Measurements from ENCODE around the gene LYST.

The LYST gene

GRCh38 chr1:235714205-235714897 lies 152.4 kb downstream of the LYST start:
- no peak for TF ChIP-seq CTCF (IDR thresholded peaks at IDR 0.05; ENCODE audit: low read depth, low read length)
- DNase-seq (ENCODE audit: low read depth in 2 of 2), result no peak

GRCh38 chr1:235712812-235713211 lies 153.9 kb downstream of the LYST start:
- no peak for DNase-seq (ENCODE audit: low read depth in 2 of 2)
- TF ChIP-seq CTCF (IDR thresholded peaks at IDR 0.05; ENCODE audit: low read depth, low read length), result no peak
- no peak overlapping the region for H3K4me3 ChIP-seq (replicated peaks in 1 of 2; ENCODE audit: low read depth in 2 of 2, low read length in 2 of 2)

More at GRCh38 chr1:235714205-235714897, 152.4 kb downstream of the LYST start:
- H3K4me3 ChIP-seq (replicated peaks in 1 of 2; ENCODE audit: low read depth in 2 of 2, low read length in 2 of 2), result no peak overlapping the region

- TF ChIP-seq CTCF (IDR thresholded peaks at IDR 0.05; ENCODE audit: low read depth, low read length), result no peak
- H3K4me3 ChIP-seq (replicated peaks in 1 of 2; ENCODE audit: low read depth in 2 of 2, low read length in 2 of 2), result no peak overlapping the region
- no peak for DNase-seq (ENCODE audit: low read depth in 2 of 2)
Measured at GRCh38 chr1:235710687-235711086, 156.0 kb downstream of the LYST start.

- no peak overlapping the region for H3K4me3 ChIP-seq (replicated peaks in 1 of 2; ENCODE audit: low read depth in 2 of 2, low read length in 2 of 2)
- TF ChIP-seq CTCF (IDR thresholded peaks at IDR 0.05; ENCODE audit: low read depth, low read length), result no peak
Measured at GRCh38 chr1:235709018-235709417, 157.7 kb downstream of the LYST start.

GRCh38 chr1:235708390-235708962 lies 158.2 kb downstream of the LYST start:
- H3K4me3 ChIP-seq (replicated peaks in 1 of 2; ENCODE audit: low read depth in 2 of 2, low read length in 2 of 2), result no peak overlapping the region
- TF ChIP-seq CTCF (IDR thresholded peaks at IDR 0.05; ENCODE audit: low read depth, low read length), result no peak
- DNase-seq (ENCODE audit: low read depth in 2 of 2), result peak in 1 of 2 donors; percentile 59

More at GRCh38 chr1:235709018-235709417, 157.7 kb downstream of the LYST start:
- DNase-seq (ENCODE audit: low read depth in 2 of 2), result no peak

GRCh38 chr1:235703506-235703905 lies 163.2 kb downstream of the LYST start:
- no peak overlapping the region for H3K4me3 ChIP-seq (replicated peaks in 1 of 2; ENCODE audit: low read depth in 2 of 2, low read length in 2 of 2)
- TF ChIP-seq CTCF (IDR thresholded peaks at IDR 0.05; ENCODE audit: low read depth, low read length), result no peak
- DNase-seq (ENCODE audit: low read depth in 2 of 2), result peak; percentile 39 to 68
